GM21390 (cell line): ENCODE measurements around the gene DUSP11.
"Not testable (repeated sequence)": the region's sequence is repeated elsewhere in the genome, so short reads cannot be mapped to it uniquely, and the experiment has no call there.

ENCODE experiments used
- ATAC-seq: cut with Tn5 transposase; IDR thresholded peaks from one replicate; pipeline ENCODE4 v1.9.1; 2021; ENCODE audit not compliant: unreplicated experiment

Gene DUSP11

DNA sequence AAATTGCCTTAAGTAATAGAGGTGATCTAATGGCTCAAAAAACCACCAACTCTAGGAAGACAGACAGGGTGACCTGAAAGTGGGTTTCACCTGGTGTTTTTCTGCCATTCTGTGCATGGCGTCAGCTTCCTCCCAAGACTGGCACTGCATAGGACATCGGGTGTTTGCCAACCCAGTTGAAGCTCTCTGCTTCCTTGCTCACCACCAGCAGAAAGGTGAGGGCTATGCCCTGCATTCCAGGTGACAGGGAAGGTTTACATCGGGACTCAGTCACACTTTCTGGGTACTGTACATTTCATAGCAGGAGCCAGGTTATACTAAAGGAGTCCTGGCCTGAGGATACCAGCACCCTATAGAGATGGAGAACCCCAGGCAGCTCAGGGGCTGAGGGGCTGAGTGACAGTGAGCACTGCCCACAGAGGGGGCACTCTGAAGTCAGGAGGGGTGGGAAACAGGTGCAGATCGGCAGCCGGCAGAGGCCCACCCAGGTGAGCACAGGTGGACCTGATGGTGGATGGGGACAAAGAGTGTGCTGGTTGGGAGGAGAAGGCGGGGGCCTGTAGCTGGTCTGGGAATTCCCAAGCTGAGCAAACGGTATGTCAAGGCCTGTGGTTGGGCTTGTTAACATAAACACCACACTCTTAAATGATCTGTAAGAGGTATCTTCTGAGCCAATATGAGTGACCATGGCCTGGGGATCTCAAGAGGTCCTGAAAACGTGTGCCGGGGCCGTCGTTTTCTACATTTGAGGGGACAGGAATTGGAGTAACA is 60.9 kb downstream of the DUSP11 start:
- ATAC-seq, result no peak

DNA sequence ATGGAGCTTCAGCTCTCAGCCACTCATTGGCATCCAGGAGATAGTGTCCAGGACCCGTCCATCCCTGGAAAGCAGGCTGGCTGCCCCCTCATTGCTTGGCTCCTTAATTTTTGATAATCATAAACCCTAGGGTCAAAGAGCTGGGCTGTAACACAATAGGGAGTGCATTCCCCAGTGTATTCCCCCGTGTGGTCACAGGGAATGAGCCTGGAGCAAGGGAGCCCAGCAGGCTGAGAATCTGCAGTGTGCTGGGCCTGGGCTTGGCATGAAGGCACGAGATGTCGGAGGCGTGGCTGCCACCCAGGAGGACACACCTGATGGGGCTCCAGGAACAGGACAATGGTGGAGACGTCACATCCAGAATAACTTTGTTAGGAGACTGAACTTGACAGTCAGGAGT is 61.5 kb downstream of the DUSP11 start:
- ATAC-seq, result no peak

DNA sequence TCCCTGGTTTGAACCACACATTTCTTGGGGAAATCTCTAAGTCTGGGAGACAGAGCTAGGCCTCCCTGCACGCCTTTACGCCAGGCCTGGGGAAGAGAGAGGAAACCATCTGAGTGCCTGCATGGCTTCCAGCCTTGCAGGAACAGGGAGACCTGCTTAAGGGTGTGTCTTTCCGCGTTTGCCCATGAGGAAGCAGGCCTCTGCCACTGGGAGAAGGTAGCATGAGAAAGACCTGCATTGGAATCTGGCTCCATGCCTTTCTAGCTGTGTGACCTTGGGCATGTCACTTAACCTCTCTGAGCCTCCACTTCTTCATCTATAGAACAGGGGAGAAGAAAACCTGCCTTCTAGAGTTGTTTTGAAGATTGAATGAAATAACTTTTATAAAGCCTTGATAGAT is 62.2 kb downstream of the DUSP11 start:
- not testable (repeated sequence) for ATAC-seq

DNA sequence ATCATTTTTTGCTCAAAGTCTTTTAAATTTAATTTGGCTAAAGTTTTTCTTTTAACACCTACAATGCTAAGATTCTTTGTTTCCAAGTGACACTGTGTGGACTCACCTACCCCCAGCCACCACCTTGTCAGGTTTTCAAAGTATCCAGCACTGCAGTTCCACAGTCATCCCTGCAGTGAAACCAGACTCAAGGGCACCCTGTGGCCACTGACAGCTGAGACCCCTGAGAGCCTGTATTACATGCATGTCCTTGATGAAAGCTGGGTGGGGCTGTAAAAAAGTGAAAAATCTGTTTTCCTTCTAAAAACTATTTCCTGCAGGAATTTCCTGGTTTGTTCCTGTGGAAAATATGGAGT is 62.7 kb downstream of the DUSP11 start:
- ATAC-seq, result no peak

GRCh38 chr2:73716543-73717250 is 63.2 kb downstream of the DUSP11 start:
- peak; percentile 49 for ATAC-seq

DNA sequence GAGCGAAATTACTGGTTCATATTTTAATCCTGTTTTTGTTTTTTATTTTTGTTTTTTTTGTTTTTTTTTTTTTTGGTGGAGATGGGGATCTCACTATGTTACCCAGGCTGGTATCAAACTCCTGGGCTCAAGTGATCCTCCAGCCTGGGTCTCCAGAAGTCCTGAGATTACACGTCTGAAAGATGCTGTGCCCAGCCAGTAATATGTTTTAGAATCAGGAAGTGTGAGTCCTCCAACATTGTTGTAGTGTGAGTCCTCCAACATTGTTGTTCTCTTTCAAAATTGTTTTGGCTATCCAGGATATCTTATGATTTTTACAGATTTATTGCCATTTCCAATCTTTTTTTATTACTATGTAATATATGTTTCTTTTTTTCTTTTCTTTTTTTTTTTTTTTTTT is 65.8 kb downstream of the DUSP11 start:
- ATAC-seq, result no peak
